Lower lobe of right lung (tissue), 2 donors: ENCODE data around the gene SP100. TPM values are rescaled to one million over a fixed set of nuclear protein-coding genes. Genes with fewer than 3 reads are reported as not detected.

Experiments
- ATAC-seq, 2 donors: fragments of 200-7000 bp; cut with Tn5 transposase; one replicate each; pipeline ENCODE4 v1.9.1; 2020 to 2022; ENCODE audit warnings: mild to moderate bottlenecking in 2 of 2, moderate library complexity in 2 of 2
- DNase-seq: peaks from one replicate; pipeline ENCODE4 v3.0.0-alpha.2; 2020
- H3K27ac ChIP-seq: fragments of 200-600 bp; one replicate; pipeline ENCODE4 v1.8.0; 2022
- H3K27me3 ChIP-seq: fragments of 200-600 bp; one replicate; pipeline ENCODE4 v1.8.0; 2022; ENCODE audit warnings: low read depth
- H3K36me3 ChIP-seq: fragments of 200-600 bp; one replicate; pipeline ENCODE4 v1.8.0; 2022; ENCODE audit warnings: mild to moderate bottlenecking
- H3K4me1 ChIP-seq: fragments of 200-600 bp; one replicate; pipeline ENCODE4 v1.8.0; 2022
- H3K4me3 ChIP-seq: fragments of 200-600 bp; one replicate; pipeline ENCODE4 v1.8.0; 2022; ENCODE audit warnings: mild to moderate bottlenecking
- H3K9me3 ChIP-seq: fragments of 200-600 bp; one replicate; pipeline ENCODE4 v1.8.0; 2022
- CTCF ChIP-seq: fragments of 200-600 bp; IDR thresholded peaks from one replicate; pipeline ENCODE4 v1.8.0; 2022; ENCODE audit warnings: antibody characterized with exemption, mild to moderate bottlenecking
- intact Hi-C: fragments of 100-400 bp; cut with DNase I; formaldehyde crosslinking; loops from one replicate; pipeline ENCODE4 v1.11.0; 2022
- total RNA-seq: library from RNA; stranded (reverse); fragmentation: NEBNext Ultra II Directional; extraction: Animal tissue kit (Norgen Biotek cat#: 25700); gene quantifications from one replicate; pipeline ENCODE4 v1.2.1, GENCODE V29; 2021
- donor health status: DM: no; HTN: yes; CAD: no; lungs with severe emphysema.

Gene SP100
- total RNA-seq, 1 donor from 2014 or later: 162 TPM

DNA sequence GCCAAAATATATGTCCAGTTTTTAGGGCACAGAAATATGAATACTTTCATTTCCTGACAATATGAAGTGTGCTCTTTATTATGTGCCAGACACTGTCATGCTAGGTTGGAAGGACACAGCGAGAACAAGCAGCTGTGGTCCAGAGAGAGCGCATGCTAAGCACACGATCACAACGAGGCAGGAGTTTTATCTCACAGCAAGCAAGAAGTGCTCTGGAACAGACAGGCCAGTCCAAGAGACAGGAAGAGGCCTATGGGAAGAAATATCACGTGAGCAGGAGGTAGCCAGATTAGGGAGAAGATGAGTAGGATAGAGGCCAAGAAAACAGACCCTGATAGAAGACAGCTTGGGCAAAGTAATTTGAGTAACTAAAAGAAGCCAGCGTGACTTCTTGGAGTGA lies 161.1 kb downstream of the SP100 start:
- ATAC-seq: no peak
- DNase-seq: no peak
- Histone ChIP-seq H3K27me3 (no peaks in the 10 kb centered on the region), H3K4me3 (no peak overlapping the region), H3K36me3 (no peaks in the 10 kb centered on the region), H3K4me1 (no peaks in the 10 kb centered on the region), H3K9me3 (no peaks in the 10 kb centered on the region), H3K27ac (no peak overlapping the region)
- intact Hi-C loops: no loop called here
- no peak for TF ChIP-seq CTCF

DNA sequence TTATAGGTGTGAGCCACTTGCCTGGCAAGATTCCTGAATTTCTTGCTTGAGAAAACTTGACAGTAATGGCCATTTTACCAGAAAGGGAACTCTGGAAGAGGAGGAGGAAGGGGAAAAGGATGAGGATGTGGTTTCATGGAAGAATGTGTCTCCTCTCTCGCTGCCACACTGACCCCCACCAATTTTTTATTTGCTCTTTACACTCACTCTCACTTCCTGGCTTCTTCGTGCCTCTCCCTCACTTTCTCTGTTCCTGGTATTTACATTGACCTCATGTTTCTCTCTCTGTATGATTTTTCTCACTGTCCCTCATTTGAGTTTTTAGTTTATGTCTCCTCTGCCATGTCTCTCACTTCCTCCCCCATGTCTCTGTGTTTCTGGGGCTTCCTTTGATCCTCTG lies 162.1 kb downstream of the SP100 start:
- intact Hi-C loops: no loop called here
- Histone ChIP-seq H3K4me3 (no peak overlapping the region), H3K27me3 (no peaks in the 10 kb centered on the region), H3K27ac (no peak overlapping the region), H3K36me3 (no peaks in the 10 kb centered on the region), H3K4me1 (no peaks in the 10 kb centered on the region), H3K9me3 (no peaks in the 10 kb centered on the region)
- TF ChIP-seq CTCF: no peak
- ATAC-seq (no peak), DNase-seq (no peak)

GRCh38 chr2:230582851-230583283 lies 166.9 kb downstream of the SP100 start:
- intact Hi-C loops: no loop called here
- DNase-seq (no peak), ATAC-seq (no peak)

DNA sequence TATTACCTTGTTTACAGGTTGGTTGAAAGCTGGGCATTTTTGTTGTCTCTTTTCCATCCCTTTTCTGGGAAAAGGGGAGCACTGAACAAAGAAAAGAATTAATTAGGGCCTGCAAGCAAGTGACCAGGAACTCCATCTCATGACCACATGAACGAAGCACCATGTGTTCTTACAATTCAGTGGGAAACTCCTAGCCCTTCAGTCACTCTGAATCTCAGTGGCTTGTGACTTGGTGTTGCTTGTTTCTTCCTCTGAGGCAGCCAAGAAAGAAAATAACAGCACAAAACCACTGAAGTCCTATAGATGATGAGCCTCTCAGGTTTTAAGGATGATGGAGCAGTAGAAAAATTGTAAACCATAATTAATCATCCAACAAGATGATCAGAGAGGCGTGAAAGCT lies 167.6 kb downstream of the SP100 start:
- ATAC-seq: no peak
- DNase-seq: no peak
- no peaks in the 10 kb centered on the region for H3K27me3 ChIP-seq
- H3K27ac ChIP-seq: no peak overlapping the region
- no peaks in the 10 kb centered on the region for H3K36me3 ChIP-seq
- H3K4me1 ChIP-seq: no peaks in the 10 kb centered on the region
- no peak for TF ChIP-seq CTCF
- intact Hi-C loops: no loop called here
- no peak overlapping the region for H3K4me3 ChIP-seq
- H3K9me3 ChIP-seq: no peaks in the 10 kb centered on the region

More at GRCh38 chr2:230582851-230583283, 166.9 kb downstream of the SP100 start:
- H3K27me3 ChIP-seq: no peaks in the 10 kb centered on the region
- no peaks in the 10 kb centered on the region for H3K36me3 ChIP-seq
- no peak overlapping the region for H3K4me3 ChIP-seq
- H3K27ac ChIP-seq: no peak overlapping the region
- no peaks in the 10 kb centered on the region for H3K4me1 ChIP-seq
- TF ChIP-seq CTCF: no peak
- no peaks in the 10 kb centered on the region for H3K9me3 ChIP-seq

DNA sequence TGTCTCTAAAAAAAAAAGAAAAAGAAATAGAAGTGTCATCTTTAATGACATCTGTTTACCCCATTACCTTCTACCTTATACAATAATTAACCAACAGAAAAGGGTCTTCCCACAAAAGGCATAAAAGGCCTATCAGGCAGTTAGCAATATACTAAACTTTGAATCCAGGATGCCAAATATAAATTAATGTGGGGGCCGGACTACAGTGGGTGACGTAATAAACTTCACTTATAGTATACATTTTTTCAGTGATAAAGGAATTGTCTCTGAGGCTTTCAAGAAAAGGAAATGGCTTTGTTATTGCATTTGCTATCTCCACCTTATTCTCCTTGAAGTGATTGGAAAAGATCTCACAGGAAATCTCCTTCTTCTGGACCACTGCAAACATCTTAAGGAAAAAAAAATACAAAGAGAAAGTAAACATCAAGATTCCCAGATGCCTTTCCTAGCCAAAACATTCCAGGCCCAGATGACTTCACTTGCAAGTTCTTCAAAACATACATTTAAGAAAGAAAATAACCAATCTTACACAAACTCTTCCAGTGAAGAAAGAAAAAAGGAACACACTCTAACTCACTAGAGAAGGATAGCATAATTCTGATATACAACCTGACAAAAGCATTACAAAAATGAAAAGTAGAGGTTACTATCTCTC lies 170.5 kb downstream of the SP100 start:
- intact Hi-C loops: no loop called here
- H3K27me3 ChIP-seq: no peaks in the 10 kb centered on the region
- no peak for TF ChIP-seq CTCF
- H3K36me3 ChIP-seq: no peaks in the 10 kb centered on the region
- DNase-seq: no peak
- H3K4me3 ChIP-seq: no peak overlapping the region
- H3K4me1 ChIP-seq: no peaks in the 10 kb centered on the region
- no peak for ATAC-seq
- no peaks in the 10 kb centered on the region for H3K9me3 ChIP-seq
- no peak overlapping the region for H3K27ac ChIP-seq
